NCI-H1092 (cell line): ENCODE measurements around the gene CCDC194.

Experiments
- DNase-seq: peaks from one replicate; lab custom pipeline; 2025; lab: John Stamatoyannopoulos, UW

The CCDC194 gene

GRCh38 chr19:17393914-17394313 is at the start of gene CCDC194:
Gene CCDC194, minus strand, starts transcription at chr19:17394196. Its CDS starts 38 bp downstream, at chr19:17394158.
- no peak for DNase-seq

- no peak for DNase-seq
Measured at GRCh38 chr19:17441241-17442021, 47.4 kb upstream of the CCDC194 start.

GRCh38 chr19:17436874-17437267 is 42.9 kb upstream of the CCDC194 start:
- no peak for DNase-seq

GRCh38 chr19:17436094-17436873 is 42.3 kb upstream of the CCDC194 start:
- no peak for DNase-seq

GRCh38 chr19:17435218-17435617 is 41.2 kb upstream of the CCDC194 start:
- no peak for DNase-seq

- no peak for DNase-seq
Measured at GRCh38 chr19:17431417-17431816, 37.4 kb upstream of the CCDC194 start.

GRCh38 chr19:17429641-17430113 is 35.7 kb upstream of the CCDC194 start:
- DNase-seq: no peak

GRCh38 chr19:17424743-17425365 is 30.9 kb upstream of the CCDC194 start:
- DNase-seq: peak; percentile 32

GRCh38 chr19:17423429-17424208 is 29.6 kb upstream of the CCDC194 start:
- no peak for DNase-seq

GRCh38 chr19:17421942-17422341 is 27.9 kb upstream of the CCDC194 start:
- DNase-seq: no peak

GRCh38 chr19:17420475-17420924 is 26.5 kb upstream of the CCDC194 start:
- no peak for DNase-seq

- peak; percentile 98 for DNase-seq
Measured at GRCh38 chr19:17419621-17420474, 25.9 kb upstream of the CCDC194 start, which contains the start of gene MVB12A. Gene MVB12A, plus strand, starts transcription at chr19:17420047. Its CDS starts 89 bp downstream, at chr19:17420136.

- DNase-seq: no peak
Measured at GRCh38 chr19:17419154-17419620, 25.2 kb upstream of the CCDC194 start.

GRCh38 chr19:17418710-17419109 is 24.7 kb upstream of the CCDC194 start:
- no peak for DNase-seq

- no peak for DNase-seq
Measured at GRCh38 chr19:17415121-17415520, 21.1 kb upstream of the CCDC194 start.

GRCh38 chr19:17414097-17414496 is 20.1 kb upstream of the CCDC194 start:
- DNase-seq: no peak

GRCh38 chr19:17411801-17412200 is 17.8 kb upstream of the CCDC194 start:
- DNase-seq: no peak

- DNase-seq: no peak
Measured at GRCh38 chr19:17409990-17410389, 16.0 kb upstream of the CCDC194 start.

GRCh38 chr19:17406887-17407196 is 12.8 kb upstream of the CCDC194 start:
- no peak for DNase-seq

GRCh38 chr19:17406046-17406886 is 12.3 kb upstream of the CCDC194 start:
- DNase-seq: no peak
